GM18867 (cell line): ENCODE measurements around the gene YEATS2.
"Not testable (repeated sequence)": the region's sequence is repeated elsewhere in the genome, so short reads cannot be mapped to it uniquely, and the experiment has no call there.

ENCODE experiments used
- ATAC-seq: cut with Tn5 transposase; IDR thresholded peaks from one replicate; pipeline ENCODE4 v1.9.1; 2021; ENCODE audit warnings: mild to moderate bottlenecking, moderate library complexity; ENCODE audit not compliant: unreplicated experiment

Gene YEATS2

DNA sequence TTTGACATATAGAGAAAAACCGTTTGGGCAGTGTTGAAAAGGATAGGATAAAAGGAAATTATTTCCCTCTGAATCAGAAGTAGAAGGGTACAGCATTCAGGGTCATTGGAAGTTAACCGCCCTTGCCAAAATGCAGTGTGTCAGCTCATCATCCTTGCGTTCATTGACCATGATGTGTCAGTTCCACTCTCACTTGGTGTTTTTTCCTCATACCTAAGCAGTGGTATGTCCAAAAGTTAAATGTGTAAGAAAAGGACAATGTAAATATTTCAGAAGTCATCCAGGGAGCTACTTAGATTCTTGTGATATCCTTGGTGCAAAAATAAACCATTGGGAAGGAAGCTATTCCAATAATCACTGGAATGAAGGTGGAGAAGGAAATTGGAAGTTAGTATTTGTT, 77.0 kb downstream of the YEATS2 start:
- no peak for ATAC-seq

DNA sequence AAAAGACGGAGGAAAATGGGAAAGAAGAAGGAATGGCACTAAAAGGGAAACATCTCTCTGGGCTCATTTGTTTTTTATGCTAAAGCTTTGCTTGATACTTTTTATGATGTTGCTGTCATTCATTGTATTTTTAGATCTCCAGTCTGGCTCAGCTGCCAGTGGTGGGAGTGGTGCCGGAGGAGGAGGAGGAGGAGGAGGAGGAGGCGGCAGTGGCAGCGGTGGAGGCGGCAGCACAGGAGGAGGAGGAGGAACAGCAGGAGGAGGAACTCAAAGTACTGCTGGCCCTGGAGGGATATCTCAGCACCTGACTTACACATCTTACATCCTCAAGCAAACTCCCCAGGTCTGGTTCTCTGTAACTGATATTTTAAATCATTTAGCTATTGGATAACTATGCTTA, 78.2 kb downstream of the YEATS2 start:
- ATAC-seq: no peak

- ATAC-seq: not testable (repeated sequence)
These were observed 78.9 kb downstream of the YEATS2 start for GRCh38 chr3:183776451-183776850.

- no peak for ATAC-seq
These were observed 79.5 kb downstream of the YEATS2 start for GRCh38 chr3:183777016-183777618.

GRCh38 chr3:183779896-183780465, 82.4 kb downstream of the YEATS2 start:
- no peak for ATAC-seq

GRCh38 chr3:183781246-183781645, 83.6 kb downstream of the YEATS2 start:
- ATAC-seq: no peak

DNA sequence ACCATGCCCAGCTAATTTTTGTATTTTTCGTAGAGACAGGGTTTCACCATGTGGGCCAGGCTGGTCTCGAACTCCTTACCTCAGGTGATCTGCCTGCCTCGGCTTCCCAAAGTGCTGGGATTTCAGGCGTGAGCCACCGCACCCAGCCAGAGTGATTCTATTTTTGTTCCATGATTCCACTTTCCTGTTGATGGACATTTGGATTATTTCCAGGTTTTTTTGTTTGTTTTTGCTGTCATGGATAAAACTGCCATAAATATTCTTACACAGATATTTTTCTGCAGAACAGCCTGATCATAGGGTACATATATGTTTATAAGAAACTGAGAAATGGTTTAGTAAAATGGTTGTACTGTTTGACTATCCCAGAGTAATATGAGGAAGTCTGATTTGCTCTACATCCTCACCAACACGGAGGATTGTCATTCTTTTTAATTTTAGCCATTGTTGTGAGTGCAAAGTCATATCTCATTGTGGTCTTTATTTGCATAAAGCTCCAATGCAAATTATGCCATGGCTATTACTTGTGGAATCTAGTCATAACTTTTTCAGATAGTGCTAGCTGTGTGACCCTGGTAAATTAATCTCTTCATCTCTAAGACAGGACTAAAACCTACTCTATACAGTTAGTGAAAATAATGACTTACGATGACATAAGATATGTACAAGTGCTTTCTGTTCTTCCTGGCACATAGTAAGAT, 85.1 kb downstream of the YEATS2 start:
- no peak for ATAC-seq

DNA sequence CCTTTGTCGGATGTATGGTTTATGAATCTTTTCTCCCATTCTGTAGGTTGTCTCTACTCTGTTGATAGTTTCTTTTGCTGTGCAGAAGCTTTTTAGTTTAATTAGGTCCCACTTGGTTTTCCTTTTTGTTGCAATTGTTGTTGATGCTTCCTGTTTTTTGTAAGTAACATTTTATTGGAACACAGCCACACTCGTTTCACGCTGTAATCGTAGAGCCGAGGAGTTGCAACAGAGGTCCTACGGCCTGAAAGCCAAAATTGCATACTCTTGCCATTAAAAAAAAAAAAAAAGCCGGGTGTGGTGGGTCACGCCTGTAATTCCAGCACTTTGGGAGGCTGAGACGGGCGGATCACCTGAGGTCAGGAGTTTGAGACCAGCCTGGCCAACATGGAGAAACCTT, 86.9 kb downstream of the YEATS2 start:
- ATAC-seq: not testable (repeated sequence)

DNA sequence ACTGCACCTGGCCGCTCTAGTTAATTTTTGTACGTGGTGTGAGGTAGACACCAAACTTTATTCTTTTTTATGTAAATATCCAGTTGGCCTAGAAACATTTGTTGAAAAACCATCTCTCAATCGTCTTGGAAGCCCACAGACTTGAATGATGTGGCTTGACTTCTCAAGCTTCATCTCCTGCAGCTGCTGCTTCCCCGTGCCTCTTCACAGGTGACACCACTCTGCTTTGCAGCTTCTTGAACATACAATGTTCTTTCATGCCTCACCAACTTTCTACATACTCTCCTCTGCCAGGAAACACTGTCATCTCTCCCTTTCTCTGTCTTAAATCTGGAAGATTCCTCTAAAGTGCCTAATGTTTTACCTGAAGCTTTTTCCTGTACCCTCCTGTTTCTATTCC, 92.2 kb downstream of the YEATS2 start:
- ATAC-seq: no peak

DNA sequence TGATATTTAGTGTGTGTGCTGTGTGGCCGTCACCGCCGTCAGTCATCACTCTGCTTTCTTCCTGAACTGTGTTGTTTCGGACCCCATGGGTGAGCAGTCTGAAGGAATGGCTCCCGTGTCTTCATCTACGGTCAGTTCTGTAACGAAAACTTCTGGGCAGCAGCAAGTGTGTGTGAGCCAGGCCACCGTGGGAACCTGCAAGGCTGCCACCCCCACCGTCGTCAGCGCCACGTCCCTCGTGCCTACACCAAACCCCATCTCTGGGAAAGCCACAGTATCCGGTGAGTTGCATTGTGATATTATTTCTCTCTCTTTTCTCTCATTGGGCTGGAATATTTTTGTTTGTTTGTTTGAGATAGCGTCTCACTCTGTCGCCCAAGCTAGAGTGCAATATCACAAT, 93.1 kb downstream of the YEATS2 start:
- no peak for ATAC-seq

- no peak for ATAC-seq
These were observed 95.4 kb downstream of the YEATS2 start for GRCh38 chr3:183792976-183793375.

DNA sequence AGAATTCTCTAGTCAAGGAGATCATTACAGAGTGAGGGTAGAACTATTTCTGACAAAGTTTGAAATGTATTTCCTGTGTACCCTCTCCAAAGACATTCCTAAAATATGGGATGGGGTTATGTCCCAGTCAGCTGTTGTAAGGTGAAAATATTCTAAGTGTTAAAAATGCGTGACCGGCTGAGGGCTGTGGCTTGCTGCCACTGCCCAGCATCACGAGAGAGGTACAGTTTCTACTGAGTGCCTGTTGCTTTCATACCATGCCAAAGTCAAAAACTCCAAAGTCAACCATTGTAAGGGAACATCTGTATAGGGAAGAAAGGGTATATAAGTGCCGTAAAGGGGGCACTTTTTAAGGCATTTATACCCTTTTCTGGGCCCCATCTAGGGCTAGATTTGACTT, 96.9 kb downstream of the YEATS2 start:
- no peak for ATAC-seq

- ATAC-seq: no peak
These were observed 98.8 kb downstream of the YEATS2 start for GRCh38 chr3:183796372-183796771.

DNA sequence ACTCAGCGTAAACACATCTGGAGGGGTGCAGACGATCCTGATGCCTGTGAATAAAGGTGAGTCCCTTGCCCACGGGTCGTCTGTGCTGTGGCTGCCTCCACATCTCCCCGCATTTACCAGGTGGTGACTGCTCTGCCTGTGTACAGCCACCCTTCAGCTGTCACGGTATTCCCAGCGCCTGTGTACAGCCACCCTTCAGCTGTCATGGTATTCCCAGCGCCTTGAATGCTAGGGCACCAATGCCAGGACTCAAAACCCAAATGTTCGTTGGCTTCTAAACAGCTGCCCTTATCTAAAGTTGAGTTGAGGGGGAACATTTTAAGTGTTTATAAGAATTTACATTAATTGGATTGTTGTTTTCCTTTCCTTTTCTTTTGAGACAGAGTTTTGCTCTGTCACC, 100.4 kb downstream of the YEATS2 start:
- ATAC-seq: no peak

GRCh38 chr3:183799461-183799860, 101.9 kb downstream of the YEATS2 start:
- no peak for ATAC-seq

DNA sequence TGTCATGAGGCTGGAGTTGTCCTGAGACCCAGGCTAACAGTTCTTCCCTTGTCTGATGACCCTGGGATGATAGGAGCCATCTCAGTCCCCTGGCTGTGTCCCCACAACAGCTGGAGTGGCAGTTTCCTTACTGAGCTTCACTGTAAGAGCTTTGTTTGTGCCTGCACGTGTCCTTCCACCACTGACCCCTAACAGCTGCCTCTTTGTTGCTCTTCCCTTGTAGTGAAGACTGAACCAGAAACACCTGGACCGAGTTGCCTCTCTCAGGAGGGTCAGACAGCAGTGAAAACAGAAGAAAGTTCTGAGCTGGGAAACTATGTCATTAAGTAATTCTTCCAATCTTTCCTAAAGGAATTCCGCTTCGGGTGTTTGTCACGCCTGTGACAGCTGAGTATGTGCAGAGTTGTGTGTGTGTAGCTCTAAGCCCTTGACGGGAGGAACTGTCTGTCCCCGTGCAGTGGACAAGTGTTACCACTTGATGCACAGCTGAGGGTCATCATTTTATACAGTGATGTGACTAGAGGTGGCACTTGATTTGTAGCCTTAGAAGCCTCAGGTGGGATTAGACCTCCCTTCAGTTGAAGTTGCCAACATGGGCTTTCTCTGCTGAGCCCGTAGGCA, 102.8 kb downstream of the YEATS2 start:
- ATAC-seq: no peak

GRCh38 chr3:183801601-183802000, 104.0 kb downstream of the YEATS2 start:
- ATAC-seq: no peak

- no peak for ATAC-seq
These were observed 105.4 kb downstream of the YEATS2 start for GRCh38 chr3:183802989-183803388.

- ATAC-seq: no peak
These were observed 109.7 kb downstream of the YEATS2 start for GRCh38 chr3:183807209-183807728.

DNA sequence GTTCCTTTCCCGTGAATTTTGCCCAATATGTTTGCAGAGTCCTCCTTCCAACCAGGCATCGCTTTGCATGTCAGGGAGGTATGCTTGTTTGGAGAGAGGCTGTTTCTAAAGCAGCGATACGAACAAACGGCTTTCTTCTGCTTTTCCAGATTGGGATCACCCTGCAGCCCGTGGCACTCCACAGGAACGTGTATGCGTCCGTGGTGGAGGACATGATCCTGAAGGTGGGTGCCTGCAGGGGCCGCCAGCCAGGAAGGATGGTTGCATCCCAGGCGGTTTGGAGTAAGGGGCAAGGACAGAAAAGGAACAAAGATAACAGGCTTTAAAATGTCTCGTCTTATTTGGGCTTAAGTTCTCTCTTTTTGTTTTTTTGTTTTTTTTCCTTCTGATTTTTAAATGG, 110.3 kb downstream of the YEATS2 start:
- no peak for ATAC-seq

DNA sequence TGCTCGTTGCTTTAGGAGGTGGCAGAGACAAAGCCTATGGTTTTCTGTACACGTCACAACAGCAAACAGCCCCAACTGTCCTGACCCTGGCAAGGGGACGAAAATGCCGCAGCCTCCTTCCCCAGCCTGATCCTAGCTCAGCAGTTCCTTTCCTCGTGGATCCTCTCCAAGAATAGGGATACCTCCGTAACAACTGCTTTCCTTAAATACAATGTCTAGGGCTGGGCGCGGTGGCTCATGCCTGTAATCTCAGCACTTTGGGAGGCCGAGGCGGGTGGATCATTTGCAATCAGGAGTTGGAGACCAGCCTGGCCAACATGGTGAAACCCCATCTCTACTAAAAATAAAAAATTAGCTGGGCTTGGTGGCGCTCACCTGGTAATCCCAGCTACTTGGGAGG, 110.8 kb downstream of the YEATS2 start:
- ATAC-seq: no peak

DNA sequence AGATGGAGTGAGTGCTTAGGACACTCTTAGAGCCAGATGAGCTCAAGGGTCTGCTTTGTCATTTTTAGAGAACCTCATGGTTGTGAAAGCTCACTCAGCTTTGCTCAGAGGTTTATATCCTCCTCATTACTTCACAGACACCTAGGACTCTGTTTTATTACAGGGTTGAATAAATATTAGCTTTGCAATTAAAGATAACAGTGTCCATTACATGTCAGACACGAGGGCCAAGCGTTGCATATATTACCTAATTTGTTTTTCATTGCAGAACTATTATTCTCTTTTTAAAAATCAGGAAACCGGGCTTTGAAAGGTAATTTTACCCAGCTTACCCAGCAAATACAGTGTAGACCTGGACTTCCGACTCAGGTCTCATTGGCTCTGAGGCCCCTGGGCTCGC, 111.7 kb downstream of the YEATS2 start:
- no peak for ATAC-seq
